ENCODE results near the gene PIANP.

The PIANP gene

DNA sequence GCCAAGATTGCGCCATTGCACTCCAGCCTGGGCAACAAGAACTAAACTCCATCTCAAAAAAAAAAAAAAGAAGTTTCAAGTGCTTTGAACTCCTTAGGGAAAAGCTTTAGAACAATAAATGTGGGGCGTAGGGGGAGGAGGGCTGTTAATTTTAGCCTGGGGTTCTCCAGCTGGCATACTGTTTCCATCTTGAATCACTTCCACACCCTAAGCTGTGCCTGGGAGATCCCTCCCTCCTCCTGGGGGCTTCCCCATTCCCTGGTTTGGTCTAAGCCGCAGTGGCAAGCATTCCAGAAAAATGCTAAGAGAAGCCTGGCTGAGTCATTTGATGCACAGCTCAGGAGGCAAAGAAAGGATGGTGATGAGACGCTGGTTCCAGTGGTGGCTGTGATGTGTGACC lies 9.1 kb downstream of the PIANP start:
- TF ChIP-seq EZH2 (optimal IDR thresholded peaks at IDR 0.05; ENCODE audit: low read depth, low read length) = no peak
- TF ChIP-seq, protein P1, sequence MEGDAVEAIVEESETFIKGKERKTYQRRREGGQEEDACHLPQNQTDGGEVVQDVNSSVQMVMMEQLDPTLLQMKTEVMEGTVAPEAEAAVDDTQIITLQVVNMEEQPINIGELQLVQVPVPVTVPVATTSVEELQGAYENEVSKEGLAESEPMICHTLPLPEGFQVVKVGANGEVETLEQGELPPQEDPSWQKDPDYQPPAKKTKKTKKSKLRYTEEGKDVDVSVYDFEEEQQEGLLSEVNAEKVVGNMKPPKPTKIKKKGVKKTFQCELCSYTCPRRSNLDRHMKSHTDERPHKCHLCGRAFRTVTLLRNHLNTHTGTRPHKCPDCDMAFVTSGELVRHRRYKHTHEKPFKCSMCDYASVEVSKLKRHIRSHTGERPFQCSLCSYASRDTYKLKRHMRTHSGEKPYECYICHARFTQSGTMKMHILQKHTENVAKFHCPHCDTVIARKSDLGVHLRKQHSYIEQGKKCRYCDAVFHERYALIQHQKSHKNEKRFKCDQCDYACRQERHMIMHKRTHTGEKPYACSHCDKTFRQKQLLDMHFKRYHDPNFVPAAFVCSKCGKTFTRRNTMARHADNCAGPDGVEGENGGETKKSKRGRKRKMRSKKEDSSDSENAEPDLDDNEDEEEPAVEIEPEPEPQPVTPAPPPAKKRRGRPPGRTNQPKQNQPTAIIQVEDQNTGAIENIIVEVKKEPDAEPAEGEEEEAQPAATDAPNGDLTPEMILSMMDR (IDR thresholded peaks at IDR 0.05; ENCODE audit: low read length) = no peak
- Histone ChIP-seq H3K4me1 (ENCODE audit: low read length) (peaks cover 12% of the 10 kb centered on the region), H3K4me2 (ENCODE audit: low read depth, low read length) (no peak overlapping the region), H3K27me3 (replicated peaks; ENCODE audit: insufficient read depth, low read length) (peaks cover 23% of the 10 kb centered on the region), H3K9me3 (replicated peaks; ENCODE audit: insufficient read depth, low read length) (no peaks in the 10 kb centered on the region), H3F3A (ENCODE audit: insufficient read depth, low read length) (no peaks in the 10 kb centered on the region), H2AFZ (ENCODE audit: low read length) (no peak overlapping the region), H3K36me3 (replicated peaks; ENCODE audit: insufficient read depth, low read length) (no peaks in the 10 kb centered on the region), H3K4me3 (ENCODE audit: low read length) (no peak overlapping the region), H3K79me2 (ENCODE audit: low read length) (peaks cover 35% of the 10 kb centered on the region), H3K27ac (ENCODE audit: low read length) (no peak overlapping the region), H3K9me2 (replicated peaks; ENCODE audit: insufficient read depth, low read length) (no peaks in the 10 kb centered on the region), H4K20me1 (ENCODE audit: insufficient read depth, low read length) (no peaks in the 10 kb centered on the region), H3K9ac (ENCODE audit: low read length) (no peak overlapping the region)
- DNase-seq = no peak

GRCh38 chr12:6688999-6689882 lies 11.4 kb downstream of the PIANP start, which contains the start of gene ZNF384:
ZNF384 (minus strand) TSS chr12:6689375; CDS start chr12:6679520, 9,855 bp downstream.
- H3K9me3 ChIP-seq (replicated peaks; ENCODE audit: insufficient read depth, low read length) = no peaks in the 10 kb centered on the region
- no peaks in the 10 kb centered on the region for H3K9me2 ChIP-seq (replicated peaks; ENCODE audit: insufficient read depth, low read length)
- H3K27me3 ChIP-seq (replicated peaks; ENCODE audit: insufficient read depth, low read length) = peaks cover 2% of the 10 kb centered on the region; the same call in 1 of the 2 replicates
- peak within 1 kb of the TSS; percentile 92 for H3K4me2 ChIP-seq (ENCODE audit: low read depth, low read length)
- H3K4me3 ChIP-seq (ENCODE audit: low read length) = peak within 1 kb of the TSS; percentile 77
- H3K27ac ChIP-seq (ENCODE audit: low read length) = peak within 1 kb of the TSS; percentile 76
- peaks cover 18% of the 10 kb centered on the region for H3K4me1 ChIP-seq (ENCODE audit: low read length)
- H3F3A ChIP-seq (ENCODE audit: insufficient read depth, low read length) = no peaks in the 10 kb centered on the region
- peak within 1 kb of the TSS; percentile 94 for H3K9ac ChIP-seq (ENCODE audit: low read length)
- TF ChIP-seq, protein P1 (IDR thresholded peaks at IDR 0.05; ENCODE audit: low read length) = no peak
- TF ChIP-seq EZH2 (optimal IDR thresholded peaks at IDR 0.05; ENCODE audit: low read depth, low read length) = no peak
- no peak for TF ChIP-seq EZH2phosphoT487 (IDR thresholded peaks at IDR 0.05; ENCODE audit: low read length)
- DNase-seq = peak; percentile 100
- H4K20me1 ChIP-seq (ENCODE audit: insufficient read depth, low read length) = no peaks in the 10 kb centered on the region
- peaks cover 58% of the 10 kb centered on the region for H3K79me2 ChIP-seq (ENCODE audit: low read length)
- peak within 1 kb of the TSS; percentile 68 for H2AFZ ChIP-seq (ENCODE audit: low read length)
- H3K36me3 ChIP-seq (replicated peaks; ENCODE audit: insufficient read depth, low read length) = no peaks in the 10 kb centered on the region

DNA sequence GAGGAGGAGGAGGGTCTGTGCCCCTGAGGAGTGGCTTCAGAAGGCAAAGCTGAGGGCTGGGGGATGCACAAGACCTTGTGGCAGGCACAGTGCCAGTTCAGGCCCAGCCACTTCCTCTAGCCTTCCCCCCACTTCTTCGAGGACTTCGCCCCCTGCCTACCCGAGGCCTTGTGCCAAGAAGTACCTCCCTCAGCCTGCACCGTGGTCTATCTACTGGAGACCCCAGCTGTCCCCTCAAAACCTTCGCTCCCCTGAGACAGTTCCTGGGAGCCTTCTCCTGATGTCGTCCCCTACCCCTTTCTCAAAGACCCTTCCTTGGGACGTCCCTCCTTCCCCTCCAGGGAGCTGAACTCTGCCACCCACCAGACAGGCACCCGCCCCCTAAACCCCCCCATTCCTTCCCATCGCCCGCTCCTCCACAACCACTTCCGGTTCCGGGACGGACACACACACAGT lies 12.0 kb downstream of the PIANP start:
- DNase-seq = peak; percentile 26
- peak overlapping the region; percentile 61 for H2AFZ ChIP-seq (ENCODE audit: low read length)

More for the DNA sequence above, 12.0 kb downstream of the PIANP start:
- no peaks in the 10 kb centered on the region for H3F3A ChIP-seq (ENCODE audit: insufficient read depth, low read length)
- no peaks in the 10 kb centered on the region for H3K9me3 ChIP-seq (replicated peaks; ENCODE audit: insufficient read depth, low read length)
- H3K27me3 ChIP-seq (replicated peaks; ENCODE audit: insufficient read depth, low read length) = no peaks in the 10 kb centered on the region
- H3K36me3 ChIP-seq (replicated peaks; ENCODE audit: insufficient read depth, low read length) = no peaks in the 10 kb centered on the region
- no peaks in the 10 kb centered on the region for H3K9me2 ChIP-seq (replicated peaks; ENCODE audit: insufficient read depth, low read length)
- peak overlapping the region; percentile 92 for H3K4me2 ChIP-seq (ENCODE audit: low read depth, low read length)
- peak overlapping the region; percentile 94 for H3K9ac ChIP-seq (ENCODE audit: low read length)
- no peak for TF ChIP-seq EZH2phosphoT487 (IDR thresholded peaks at IDR 0.05; ENCODE audit: low read length)
- TF ChIP-seq, protein P1 (IDR thresholded peaks at IDR 0.05; ENCODE audit: low read length) = no peak
- no peak for TF ChIP-seq EZH2 (optimal IDR thresholded peaks at IDR 0.05; ENCODE audit: low read depth, low read length)
- peaks cover 64% of the 10 kb centered on the region for H3K79me2 ChIP-seq (ENCODE audit: low read length)
- peaks cover 18% of the 10 kb centered on the region for H3K4me1 ChIP-seq (ENCODE audit: low read length)
- peak overlapping the region; percentile 76; the same call in 1 of the 2 replicates for H3K27ac ChIP-seq (ENCODE audit: low read length)
- H3K4me3 ChIP-seq (ENCODE audit: low read length) = peak overlapping the region; percentile 77
- H4K20me1 ChIP-seq (ENCODE audit: insufficient read depth, low read length) = 0 out of 2 replicates have a peak, but pooled peaks cover 3% of the 10 kb centered on the region
